Neural progenitor cell (in vitro differentiated cells): Measurements from ENCODE around the gene SIVA1. TPM values are rescaled to one million over a fixed set of nuclear protein-coding genes. Genes with fewer than 3 reads are reported as not detected.

ENCODE experiments used
- DNase-seq: peaks from one replicate; pipeline ENCODE4 v3.0.0-alpha.2; 2016; ENCODE audit warnings: low spot score
- H2AFZ ChIP-seq: fragments of 200-600 bp; sonication (generic); replicated peaks from 2 replicates; pipeline ENCODE4 v1.6.1; 2016; ENCODE audit warnings: antibody characterized with exemption
- H3F3A ChIP-seq: fragments of 200-600 bp; sonication (generic); 2 replicates; pipeline ENCODE4 v1.6.1; 2016; ENCODE audit warnings: antibody characterized with exemption, low read depth
- H3K27ac ChIP-seq: fragments of 200-600 bp; sonication (generic); 2 replicates; pipeline ENCODE4 v1.5.1; 2016; ENCODE audit warnings: mild to moderate bottlenecking
- H3K27me3 ChIP-seq: fragments of 200-600 bp; sonication (generic); 2 replicates; pipeline ENCODE4 v1.6.1; 2016; ENCODE audit warnings: mild to moderate bottlenecking, moderate library complexity
- H3K36me3 ChIP-seq: fragments of 200-600 bp; sonication (generic); 2 replicates; pipeline ENCODE4 v1.5.1; 2016
- H3K4me1 ChIP-seq: fragments of 200-600 bp; sonication (generic); 2 replicates; pipeline ENCODE4 v1.6.1; 2016; ENCODE audit warnings: mixed run types
- H3K4me2 ChIP-seq: fragments of 200-600 bp; sonication (generic); 2 replicates; pipeline ENCODE4 v1.6.1; 2016
- H3K4me3 ChIP-seq: fragments of 200-600 bp; sonication (generic); 2 replicates; pipeline ENCODE4 v1.5.1; 2016
- H3K79me2 ChIP-seq: fragments of 200-600 bp; sonication (generic); 2 replicates; pipeline ENCODE4 v1.6.1; 2016; ENCODE audit warnings: low read depth
- H3K9ac ChIP-seq: fragments of 200-600 bp; sonication (generic); 2 replicates; pipeline ENCODE4 v1.6.1; 2016
- H3K9me3 ChIP-seq: fragments of 200-600 bp; sonication (generic); 2 replicates; pipeline ENCODE4 v1.5.1; 2016; ENCODE audit warnings: low read depth
- H4K20me1 ChIP-seq: fragments of 200-600 bp; sonication (generic); 2 replicates; pipeline ENCODE4 v1.6.1; 2016; ENCODE audit warnings: low read depth
- H3K27ac Mint-ChIP-seq: 3 replicates; pipeline ENCODE4 v1.8.0; 2021; ENCODE audit warnings: mixed read lengths
- H3K27me3 Mint-ChIP-seq: 2 replicates; pipeline ENCODE4 v1.8.0; 2022; ENCODE audit warnings: low read depth, mild to moderate bottlenecking, inconsistent platforms, moderate library complexity, mixed read lengths; ENCODE audit not compliant: insufficient read depth
- H3K36me3 Mint-ChIP-seq: 3 replicates; pipeline ENCODE4 v1.8.0; 2021; ENCODE audit warnings: mixed read lengths
- H3K4me1 Mint-ChIP-seq: 3 replicates; pipeline ENCODE4 v1.8.0; 2021; ENCODE audit warnings: mixed read lengths
- H3K4me3 Mint-ChIP-seq: 3 replicates; pipeline ENCODE4 v1.8.0; 2021; ENCODE audit warnings: mild to moderate bottlenecking, moderate library complexity, mixed read lengths
- H3K9me3 Mint-ChIP-seq: 3 replicates; pipeline ENCODE4 v1.8.0; 2020; ENCODE audit warnings: mixed read lengths
- CTCF ChIP-seq: fragments of 200-600 bp; sonication (generic); IDR thresholded peaks from 2 replicates; pipeline ENCODE4 v1.5.1; 2017; ENCODE audit warnings: antibody characterized with exemption, mild to moderate bottlenecking
- EZH2 ChIP-seq: fragments of 200-600 bp; sonication (generic); IDR thresholded peaks from 2 replicates; pipeline ENCODE4 v1.6.1; 2017; ENCODE audit warnings: antibody characterized with exemption, mild to moderate bottlenecking, moderate library complexity
- EZH2phosphoT487 ChIP-seq: fragments of 200-600 bp; sonication (generic); IDR thresholded peaks from 2 replicates; pipeline ENCODE4 v1.6.1; 2017; ENCODE audit warnings: antibody characterized with exemption
- total RNA-seq: library from RNA; depleted of rRNA; stranded (reverse); fragments of >200 nt; gene quantifications from 2 replicates; pipeline ENCODE4 v1.2.3, GENCODE V29; 2015; ENCODE audit warnings: low replicate concordance

SIVA1 gene
- total RNA-seq, 1 donor from 2014 or later = 139 TPM

GRCh38 chr14:104776481-104776880 is 23.5 kb downstream of the SIVA1 start:
- H3K79me2 ChIP-seq = no peaks in the 10 kb centered on the region
- H3K4me2 ChIP-seq = no peak overlapping the region
- H3F3A ChIP-seq = no peaks in the 10 kb centered on the region
- Mint-ChIP-seq H3K27ac (no peak overlapping the region), H3K36me3 (peaks cover 17% of the 10 kb centered on the region), H3K27me3 (peaks cover 4% of the 10 kb centered on the region), H3K4me1 (peaks cover 11% of the 10 kb centered on the region), H3K9me3 (no peaks in the 10 kb centered on the region), H3K4me3 (no peak overlapping the region)
- no peak overlapping the region for H3K27ac ChIP-seq
- no peaks in the 10 kb centered on the region for H3K27me3 ChIP-seq
- H4K20me1 ChIP-seq = peaks cover 12% of the 10 kb centered on the region
- H3K4me3 ChIP-seq = no peak overlapping the region
- no peaks in the 10 kb centered on the region for H3K36me3 ChIP-seq
- H3K9me3 ChIP-seq = no peaks in the 10 kb centered on the region
- H3K9ac ChIP-seq = no peak overlapping the region
- H2AFZ ChIP-seq = no peak overlapping the region
- DNase-seq = no peak
- no peaks in the 10 kb centered on the region for H3K4me1 ChIP-seq
- TF ChIP-seq EZH2phosphoT487 (no peak), EZH2 (no peak), CTCF (no peak)

GRCh38 chr14:104776961-104777807 is 24.2 kb downstream of the SIVA1 start:
- peak overlapping the region; percentile 63 for H3K27ac Mint-ChIP-seq
- H3F3A ChIP-seq = no peaks in the 10 kb centered on the region
- no peak overlapping the region for H3K9ac ChIP-seq
- no peak overlapping the region for H3K27ac ChIP-seq
- H3K27me3 Mint-ChIP-seq = peaks cover 4% of the 10 kb centered on the region
- no peak overlapping the region for H2AFZ ChIP-seq
- H3K4me1 Mint-ChIP-seq = peaks cover 11% of the 10 kb centered on the region
- peaks cover 12% of the 10 kb centered on the region for H3K36me3 Mint-ChIP-seq
- peak overlapping the region; percentile 69 for H3K4me3 Mint-ChIP-seq
- TF ChIP-seq EZH2 (no peak), CTCF (no peak)
- no peak overlapping the region for H3K4me2 ChIP-seq
- H3K9me3 ChIP-seq = no peaks in the 10 kb centered on the region
- H3K4me3 ChIP-seq = no peak overlapping the region
- no peaks in the 10 kb centered on the region for H3K79me2 ChIP-seq
- peaks cover 14% of the 10 kb centered on the region for H4K20me1 ChIP-seq
- H3K36me3 ChIP-seq = no peaks in the 10 kb centered on the region
- DNase-seq = peak; percentile 30
- no peaks in the 10 kb centered on the region for H3K27me3 ChIP-seq
- H3K9me3 Mint-ChIP-seq = no peaks in the 10 kb centered on the region
- H3K4me1 ChIP-seq = no peaks in the 10 kb centered on the region

GRCh38 chr14:104777808-104778249 is 24.9 kb downstream of the SIVA1 start:
- Mint-ChIP-seq H3K36me3 (peaks cover 8% of the 10 kb centered on the region), H3K27ac (peak overlapping the region; percentile 86), H3K4me3 (no peak overlapping the region), H3K27me3 (peaks cover 4% of the 10 kb centered on the region), H3K4me1 (peaks cover 11% of the 10 kb centered on the region), H3K9me3 (no peaks in the 10 kb centered on the region)
- Histone ChIP-seq H3K4me2 (no peak overlapping the region), H3K9me3 (no peaks in the 10 kb centered on the region), H3F3A (no peaks in the 10 kb centered on the region), H3K27me3 (no peaks in the 10 kb centered on the region), H3K9ac (no peak overlapping the region), H3K4me1 (no peaks in the 10 kb centered on the region), H3K27ac (no peak overlapping the region), H4K20me1 (peaks cover 14% of the 10 kb centered on the region), H3K36me3 (no peaks in the 10 kb centered on the region), H3K4me3 (no peak overlapping the region), H3K79me2 (no peaks in the 10 kb centered on the region), H2AFZ (no peak overlapping the region)
- TF ChIP-seq EZH2phosphoT487 (no peak), EZH2 (no peak), CTCF (no peak)
- DNase-seq = no peak
